Endodermal cell (in vitro differentiated cells): ENCODE measurements around the gene CHIT1. TPM values are rescaled to one million over a fixed set of nuclear protein-coding genes. Genes with fewer than 3 reads are reported as not detected.
"Not testable (repeated sequence)": the region's sequence is repeated elsewhere in the genome, so short reads cannot be mapped to it uniquely, and the experiment has no call there.

ENCODE experiments used
- DNase-seq: peaks from one replicate; pipeline ENCODE4 v3.0.0-alpha.2; 2017
- H3K27ac ChIP-seq: 2 replicates; pipeline ENCODE4 v1.5.1; 2013; ENCODE audit warnings: mild to moderate bottlenecking, low read depth, low read length, moderate library complexity
- H3K27me3 ChIP-seq: 2 replicates; pipeline ENCODE4 v1.6.1; 2013; ENCODE audit warnings: mild to moderate bottlenecking, low read length, moderate library complexity; ENCODE audit not compliant: insufficient read depth, control insufficient read depth, poor library complexity, severe bottlenecking
- H3K36me3 ChIP-seq: 2 replicates; pipeline ENCODE4 v1.7.0; 2013; ENCODE audit warnings: mild to moderate bottlenecking, low read length, moderate library complexity; ENCODE audit not compliant: control insufficient read depth, insufficient read depth
- H3K4me1 ChIP-seq: one replicate; pipeline ENCODE4 v1.7.0; 2013; ENCODE audit warnings: low read length; ENCODE audit not compliant: control insufficient read depth, insufficient read depth
- H3K4me3 ChIP-seq: 2 replicates; pipeline ENCODE4 v1.5.1; 2013; ENCODE audit warnings: mild to moderate bottlenecking, low read length, moderate library complexity
- H3K9ac ChIP-seq: 2 replicates; pipeline ENCODE4 v1.6.1; 2013; ENCODE audit warnings: mild to moderate bottlenecking, low read length, moderate library complexity; ENCODE audit not compliant: poor library complexity, severe bottlenecking; ENCODE audit errors: extremely low read depth
- H3K9me3 ChIP-seq: 2 replicates; pipeline ENCODE4 v1.6.1; 2013; ENCODE audit warnings: mild to moderate bottlenecking, low read length, moderate library complexity; ENCODE audit not compliant: control insufficient read depth
- H3K27ac Mint-ChIP-seq: 2 replicates; pipeline ENCODE4 v1.8.0; 2020; ENCODE audit warnings: mixed read lengths
- H3K27me3 Mint-ChIP-seq: 2 replicates; pipeline ENCODE4 v1.8.0; 2021; ENCODE audit warnings: mild to moderate bottlenecking, mixed read lengths; ENCODE audit not compliant: insufficient read depth
- H3K36me3 Mint-ChIP-seq: 2 replicates; pipeline ENCODE4 v1.8.0; 2020; ENCODE audit warnings: low read depth, mixed read lengths
- H3K4me1 Mint-ChIP-seq: 2 replicates; pipeline ENCODE4 v1.8.0; 2020; ENCODE audit warnings: mixed read lengths
- H3K4me3 Mint-ChIP-seq: 2 replicates; pipeline ENCODE4 v1.8.0; 2020; ENCODE audit warnings: mild to moderate bottlenecking, moderate library complexity, mixed read lengths
- H3K9me3 Mint-ChIP-seq: 2 replicates; pipeline ENCODE4 v1.8.0; 2020; ENCODE audit warnings: mild to moderate bottlenecking, mixed read lengths
- WGBS, 2 experiments: methylation state at CpG; one replicate each; pipeline versions ENCODE4 v1.1.5 to v1.1.7; 2013; ENCODE audit warnings: missing lambda C conversion rate in 2 of 2, mixed read lengths in 1 of 2; ENCODE audit not compliant: insufficient coverage in 1 of 2, insufficient read length in 1 of 2; 5-methylcytosine and 5-hydroxymethylcytosine counted together
- total RNA-seq, 2 donors: library from RNA; stranded (reverse); fragmentation: NEBNext Ultra II Directional in 1 of 2; extraction: Animal tissue kit (Norgen Biotek cat#: 25700) in 1 of 2; gene quantifications; 2 replicates in 1 of 2; 3 replicates in 1 of 2; pipeline ENCODE4 v1.2.1, GENCODE V29; 2021
- TF ChIP-seq, protein P1 (sequence below): fragments of 200-600 bp; sonication (generic); conservative IDR thresholded peaks from 2 replicates; pipeline ENCODE4 v1.5.0; 2021; ENCODE audit warnings: antibody characterized with exemption, mild to moderate bottlenecking

The CHIT1 gene
- total RNA-seq, 2 donors from 2014 or later, result 0.07 TPM; not detected in 1

DNA sequence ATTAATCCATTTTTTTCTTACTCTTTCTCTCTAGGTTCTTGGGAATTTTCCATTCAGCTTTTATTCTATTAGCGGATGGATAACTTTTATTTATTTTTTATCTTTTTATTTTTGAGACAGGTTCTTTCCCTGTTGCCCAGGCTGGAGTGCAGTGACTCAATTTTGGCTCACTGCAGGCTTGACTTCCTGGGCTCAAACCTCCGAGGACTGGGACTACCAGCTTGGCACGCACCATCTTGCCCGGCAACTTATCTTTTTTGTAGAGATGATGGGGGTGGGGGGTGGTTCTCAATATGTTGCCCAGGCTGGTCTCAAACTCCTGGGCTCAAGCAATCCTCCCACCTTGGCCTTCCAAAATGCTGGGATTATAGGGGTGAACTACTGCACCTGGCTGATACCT, 36.1 kb upstream of the CHIT1 start:
- Histone ChIP-seq H3K4me1 (no peaks in the 10 kb centered on the region), H3K9ac (no peak overlapping the region), H3K4me3 (no peak overlapping the region), H3K36me3 (no peaks in the 10 kb centered on the region), H3K27ac (no peak overlapping the region), H3K9me3 (no peaks in the 10 kb centered on the region), H3K27me3 (peaks cover 22% of the 10 kb centered on the region)
- 93 to 100% methylated on average over 1 to 3 of the region's 4 CpGs for WGBS, 2 experiments
- no peak for DNase-seq
- H3K36me3 Mint-ChIP-seq, result no peaks in the 10 kb centered on the region
- peaks cover 13% of the 10 kb centered on the region for H3K4me1 Mint-ChIP-seq
- no peak overlapping the region for H3K4me3 Mint-ChIP-seq
- no peaks in the 10 kb centered on the region for H3K9me3 Mint-ChIP-seq
- peaks cover 52% of the 10 kb centered on the region for H3K27me3 Mint-ChIP-seq
- TF ChIP-seq, protein P1, sequence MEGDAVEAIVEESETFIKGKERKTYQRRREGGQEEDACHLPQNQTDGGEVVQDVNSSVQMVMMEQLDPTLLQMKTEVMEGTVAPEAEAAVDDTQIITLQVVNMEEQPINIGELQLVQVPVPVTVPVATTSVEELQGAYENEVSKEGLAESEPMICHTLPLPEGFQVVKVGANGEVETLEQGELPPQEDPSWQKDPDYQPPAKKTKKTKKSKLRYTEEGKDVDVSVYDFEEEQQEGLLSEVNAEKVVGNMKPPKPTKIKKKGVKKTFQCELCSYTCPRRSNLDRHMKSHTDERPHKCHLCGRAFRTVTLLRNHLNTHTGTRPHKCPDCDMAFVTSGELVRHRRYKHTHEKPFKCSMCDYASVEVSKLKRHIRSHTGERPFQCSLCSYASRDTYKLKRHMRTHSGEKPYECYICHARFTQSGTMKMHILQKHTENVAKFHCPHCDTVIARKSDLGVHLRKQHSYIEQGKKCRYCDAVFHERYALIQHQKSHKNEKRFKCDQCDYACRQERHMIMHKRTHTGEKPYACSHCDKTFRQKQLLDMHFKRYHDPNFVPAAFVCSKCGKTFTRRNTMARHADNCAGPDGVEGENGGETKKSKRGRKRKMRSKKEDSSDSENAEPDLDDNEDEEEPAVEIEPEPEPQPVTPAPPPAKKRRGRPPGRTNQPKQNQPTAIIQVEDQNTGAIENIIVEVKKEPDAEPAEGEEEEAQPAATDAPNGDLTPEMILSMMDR, result no peak
- H3K27ac Mint-ChIP-seq, result no peak overlapping the region

DNA sequence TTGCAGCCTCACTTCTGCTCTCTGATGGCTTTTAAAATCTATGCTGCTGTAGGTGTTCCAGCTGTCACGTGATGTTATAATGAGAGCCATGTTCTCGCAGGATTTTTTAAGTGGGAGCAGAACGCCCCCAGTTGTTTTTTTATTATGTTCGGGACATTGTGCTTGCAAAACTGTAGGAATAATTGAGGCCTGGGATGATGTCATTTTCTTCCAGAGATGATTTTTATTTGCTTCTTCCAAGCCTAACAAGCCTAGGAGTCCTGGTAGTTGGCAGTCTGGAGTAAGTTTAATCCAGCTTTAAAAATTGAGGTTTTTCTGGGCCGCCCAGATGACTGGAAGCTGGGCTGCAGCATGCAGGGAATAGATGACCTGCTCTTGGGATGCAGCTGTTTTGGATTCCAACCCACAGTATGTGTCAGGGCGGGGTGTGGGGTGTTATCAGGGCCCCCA, 34.6 kb upstream of the CHIT1 start:
- Mint-ChIP-seq H3K27ac (no peak overlapping the region), H3K27me3 (peaks cover 67% of the 10 kb centered on the region)
- 90% methylated on average over 3 to 6 of the region's 6 CpGs for WGBS, 2 experiments

DNA sequence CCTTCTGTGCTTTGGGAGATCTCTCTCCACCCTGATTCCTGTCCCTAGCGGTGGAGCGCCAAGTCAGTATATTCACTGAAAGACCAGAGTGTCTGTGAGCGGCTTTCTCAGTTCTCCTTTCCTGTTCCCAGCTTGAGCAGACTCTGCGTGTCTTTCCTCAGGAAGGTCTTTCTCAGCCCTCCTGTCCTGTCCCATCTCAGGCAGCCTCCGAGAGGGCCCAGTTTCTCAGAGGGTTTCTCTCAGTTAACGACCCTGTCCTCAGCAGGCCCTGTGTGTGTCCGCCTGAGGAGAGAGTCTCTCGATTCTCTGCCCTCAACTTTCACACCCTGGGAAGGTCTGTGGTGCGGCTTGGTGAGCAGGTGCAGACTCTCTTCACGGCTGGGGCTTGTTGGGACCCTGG, 34.0 kb upstream of the CHIT1 start:
- Mint-ChIP-seq H3K4me1 (peaks cover 13% of the 10 kb centered on the region), H3K27me3 (peaks cover 68% of the 10 kb centered on the region), H3K36me3 (no peaks in the 10 kb centered on the region), H3K9me3 (no peaks in the 10 kb centered on the region), H3K4me3 (no peak overlapping the region), H3K27ac (no peak overlapping the region)
- 90 to 96% methylated on average over 10 of the region's 10 CpGs for WGBS, 2 experiments
- H3K27ac ChIP-seq, result no peak overlapping the region
- TF ChIP-seq, protein P1, result no peak
- no peak for DNase-seq
- H3K4me1 ChIP-seq, result no peaks in the 10 kb centered on the region
- H3K27me3 ChIP-seq, result peaks cover 22% of the 10 kb centered on the region
- H3K4me3 ChIP-seq, result no peak overlapping the region
- H3K9ac ChIP-seq, result no peak overlapping the region
- no peaks in the 10 kb centered on the region for H3K36me3 ChIP-seq
- H3K9me3 ChIP-seq, result no peaks in the 10 kb centered on the region

More for the DNA sequence above, 34.6 kb upstream of the CHIT1 start:
- Histone ChIP-seq H3K27ac (no peak overlapping the region), H3K4me1 (no peaks in the 10 kb centered on the region), H3K36me3 (no peaks in the 10 kb centered on the region), H3K9ac (no peak overlapping the region), H3K4me3 (no peak overlapping the region), H3K27me3 (peaks cover 22% of the 10 kb centered on the region), H3K9me3 (no peaks in the 10 kb centered on the region)
- TF ChIP-seq, protein P1, result no peak
- H3K4me1 Mint-ChIP-seq, result peaks cover 13% of the 10 kb centered on the region
- H3K36me3 Mint-ChIP-seq, result no peaks in the 10 kb centered on the region
- DNase-seq, result no peak
- H3K9me3 Mint-ChIP-seq, result no peaks in the 10 kb centered on the region
- no peak overlapping the region for H3K4me3 Mint-ChIP-seq

DNA sequence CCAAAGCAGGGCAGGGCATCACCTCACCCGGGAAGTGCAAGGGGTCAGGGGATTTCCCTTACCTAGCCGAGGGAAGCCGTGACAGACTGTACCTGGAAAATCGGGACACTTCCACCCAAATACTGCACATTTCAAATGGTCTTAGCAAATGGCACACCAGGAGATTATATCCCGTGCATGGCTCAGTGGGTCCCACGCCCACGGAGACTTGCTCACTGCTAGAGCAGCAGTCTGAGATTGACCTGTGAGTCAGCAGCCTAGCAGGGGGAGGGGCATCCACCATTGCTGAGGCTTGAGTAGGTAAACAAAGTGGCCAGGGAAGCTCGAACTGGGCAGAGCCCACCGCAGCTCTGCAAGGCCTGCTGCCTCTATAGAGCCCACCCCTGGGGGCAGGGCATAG, 27.2 kb upstream of the CHIT1 start:
- WGBS, 2 experiments, result 85 to 93% methylated on average over 9 of the region's 9 CpGs
- H3K27ac ChIP-seq, H3K4me3 ChIP-seq, H3K36me3 ChIP-seq, H3K9ac ChIP-seq, DNase-seq, H3K27ac Mint-ChIP-seq, H3K4me1 Mint-ChIP-seq, H3K4me1 ChIP-seq, H3K27me3 ChIP-seq, H3K36me3 Mint-ChIP-seq, H3K4me3 Mint-ChIP-seq: not testable (repeated sequence)
- H3K9me3 ChIP-seq, result peaks cover 18% of the 10 kb centered on the region
- Mint-ChIP-seq H3K27me3 (peaks cover 66% of the 10 kb centered on the region), H3K9me3 (peaks cover 23% of the 10 kb centered on the region)

DNA sequence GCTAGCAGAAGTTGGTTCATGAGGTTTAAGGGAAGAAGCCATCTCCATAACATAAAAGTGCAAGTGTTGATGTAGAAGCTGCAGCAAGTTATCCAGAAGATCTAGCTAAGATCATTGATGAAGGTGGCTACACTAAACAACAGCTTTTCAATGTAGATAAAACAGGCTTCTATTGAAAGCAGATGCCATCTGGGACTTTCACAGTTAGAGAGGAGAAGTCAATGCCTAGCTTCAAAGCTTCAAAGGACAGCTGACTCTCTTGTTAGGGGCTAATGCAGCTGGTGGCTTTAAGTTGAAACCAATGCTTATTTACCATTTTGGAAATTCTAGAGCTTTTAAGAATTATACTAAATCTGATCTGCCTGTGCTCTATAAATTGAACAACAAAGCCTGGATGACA, 25.3 kb upstream of the CHIT1 start:
- H3K4me3 Mint-ChIP-seq, H3K9ac ChIP-seq, DNase-seq, H3K27ac ChIP-seq, H3K27me3 ChIP-seq, H3K4me3 ChIP-seq, H3K4me1 Mint-ChIP-seq, H3K27ac Mint-ChIP-seq, H3K36me3 ChIP-seq, H3K36me3 Mint-ChIP-seq, H3K4me1 ChIP-seq: not testable (repeated sequence)
- H3K9me3 ChIP-seq, result peaks cover 18% of the 10 kb centered on the region
- peaks cover 23% of the 10 kb centered on the region for H3K9me3 Mint-ChIP-seq
- peaks cover 51% of the 10 kb centered on the region for H3K27me3 Mint-ChIP-seq
